SK-N-SH treated with all-trans-retinoic acid at 6 μM for 48 hours (cell line): ENCODE results near the gene DNAH7.

ENCODE experiments used
- ARNTL ChIP-seq: fragments of 450-650 bp; formaldehyde crosslinking; IDR thresholded peaks from 2 replicates; pipeline ENCODE4 v1.5.0; 2020; ENCODE audit warnings: low read depth, mild to moderate bottlenecking, moderate library complexity, borderline replicate concordance
- BACH2 ChIP-seq: fragments of 250-450 bp; sonication (Bioruptor Pico); IDR thresholded peaks from 2 replicates; pipeline ENCODE4 v1.9.0; 2021; ENCODE audit warnings: mild to moderate bottlenecking, borderline replicate concordance
- CSDC2 ChIP-seq: fragments of 250-450 bp; sonication (Bioruptor Pico); IDR thresholded peaks from 2 replicates; pipeline ENCODE4 v1.5.0; 2020; ENCODE audit warnings: mild to moderate bottlenecking, moderate library complexity
- PATZ1 ChIP-seq: fragments of 250-450 bp; sonication (Bioruptor Pico); IDR thresholded peaks from 2 replicates; pipeline ENCODE4 v1.8.0; 2020; ENCODE audit warnings: mild to moderate bottlenecking, moderate library complexity, borderline replicate concordance

- TF ChIP-seq BACH2 (CRISPR knock-in tag) = no peak
- TF ChIP-seq ARNTL (CRISPR knock-in tag) = no peak
- no peak for TF ChIP-seq PATZ1 (CRISPR knock-in tag)
- TF ChIP-seq CSDC2 (CRISPR knock-in tag) = no peak
Measured at GRCh38 chr2:196079052-196079451, 10.4 kb upstream of the DNAH7 start.
